ENCODE measurements around the gene KCNT2.
"Not testable (repeated sequence)": the region's sequence is repeated elsewhere in the genome, so short reads cannot be mapped to it uniquely, and the experiment has no call there.

Gene KCNT2

DNA sequence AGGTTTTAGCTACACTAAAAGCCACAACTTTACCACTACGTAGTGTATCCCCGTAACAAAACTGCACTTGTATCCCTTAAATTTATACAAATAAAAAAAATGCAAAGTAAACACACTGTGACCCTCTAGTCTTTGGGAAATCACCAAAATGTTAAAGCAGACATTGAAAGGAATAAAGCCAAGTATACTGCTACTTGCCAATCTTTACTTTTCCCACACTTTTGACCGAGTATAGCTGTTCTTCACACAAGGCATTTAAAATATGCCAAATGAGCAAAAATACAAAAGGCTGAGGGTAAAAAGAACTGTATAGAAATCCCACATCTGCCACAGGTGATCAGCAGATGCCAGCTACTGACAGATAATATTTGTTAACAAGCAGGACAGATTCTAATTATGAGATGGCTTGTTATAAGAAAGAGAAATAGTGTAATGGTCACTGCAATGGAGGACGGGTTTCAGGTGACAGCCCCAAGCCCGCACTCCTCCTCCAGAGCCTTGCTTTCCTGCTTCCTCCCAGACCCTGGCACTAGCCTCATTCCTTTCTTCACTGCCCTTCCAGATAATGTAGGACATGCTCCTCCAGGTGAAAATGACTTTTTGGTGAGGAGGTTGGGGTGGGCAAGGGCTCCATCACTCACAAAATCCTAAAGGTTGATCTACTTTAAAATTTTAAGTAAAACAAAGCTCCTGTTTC lies 18.1 kb downstream of the KCNT2 start:
- DNase-seq, result no peak

DNA sequence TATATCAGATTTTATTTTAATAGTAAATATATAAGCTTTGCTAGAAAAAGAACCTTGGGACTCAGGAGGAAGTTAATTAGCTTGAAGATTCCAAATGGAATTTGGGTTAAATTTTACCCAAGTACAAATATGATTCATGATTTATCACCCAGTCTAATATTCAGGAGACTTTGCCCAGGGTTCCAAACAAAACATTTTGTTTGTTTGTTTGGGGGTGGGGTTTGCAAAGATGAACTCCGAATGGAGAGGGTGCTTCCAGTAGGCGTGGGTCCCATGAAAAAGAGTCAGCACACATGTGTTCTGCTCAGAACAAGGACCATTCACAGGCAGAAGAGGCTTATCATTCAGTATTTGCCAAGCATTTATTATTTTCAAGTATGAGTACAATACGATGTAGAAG lies 23.5 kb downstream of the KCNT2 start:
- DNase-seq, result no peak

DNA sequence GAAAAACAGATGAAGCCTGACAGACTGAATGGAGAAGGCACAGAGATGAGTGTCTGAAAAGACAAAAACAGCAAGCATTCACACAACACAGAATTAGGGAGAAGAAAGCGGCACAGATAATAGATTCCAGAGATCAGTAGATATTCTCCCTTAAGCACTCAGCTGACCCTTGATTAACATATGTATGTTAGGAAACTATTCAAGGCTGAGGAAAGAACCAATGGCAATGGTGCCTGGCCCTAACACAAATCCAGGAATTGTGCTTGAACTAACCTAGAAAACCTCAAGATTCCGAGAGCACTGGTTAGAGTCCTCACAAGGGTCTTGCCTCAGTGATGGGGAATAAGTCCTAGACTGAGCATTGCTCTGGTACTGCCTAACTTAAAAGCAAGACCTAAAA lies 30.9 kb downstream of the KCNT2 start:
- DNase-seq, result no peak

DNA sequence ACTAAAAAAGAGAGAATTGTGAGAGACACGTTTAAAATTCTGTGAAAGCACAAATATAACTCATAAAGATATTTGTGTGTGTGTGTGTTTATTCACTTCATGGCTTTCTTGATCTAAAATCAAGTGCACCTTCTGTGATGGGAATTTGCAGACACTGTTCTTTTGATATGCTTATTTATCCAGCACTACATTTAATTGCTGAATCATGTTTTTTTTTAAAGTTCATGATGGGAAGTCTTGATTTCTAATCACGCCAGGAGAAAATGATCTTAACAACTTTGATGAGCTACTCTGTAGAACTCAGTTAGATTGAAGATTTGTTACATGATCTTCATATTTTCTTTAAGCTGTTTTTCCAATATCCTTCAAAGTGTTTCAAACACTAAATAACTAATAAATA lies 35.0 kb downstream of the KCNT2 start:
- no peak for DNase-seq

DNA sequence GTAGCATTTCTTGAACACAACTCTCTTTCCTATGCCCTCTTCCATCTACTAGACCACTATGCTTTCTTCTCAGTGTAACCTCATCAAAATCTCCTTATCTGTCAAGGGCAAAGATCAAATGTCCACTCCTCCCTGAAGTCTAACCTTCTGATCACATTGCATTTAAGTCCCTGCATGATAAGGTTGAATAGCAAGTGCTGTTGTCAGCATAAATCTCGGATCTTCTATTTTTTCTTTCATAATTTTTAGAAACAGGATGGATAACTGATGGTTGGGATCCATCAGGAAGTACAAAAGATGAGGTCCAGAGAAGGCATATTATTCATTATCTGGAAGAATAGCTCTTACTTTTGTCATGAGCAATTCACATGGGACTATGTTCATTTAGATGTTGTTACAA lies 41.0 kb downstream of the KCNT2 start:
- no peak for DNase-seq

DNA sequence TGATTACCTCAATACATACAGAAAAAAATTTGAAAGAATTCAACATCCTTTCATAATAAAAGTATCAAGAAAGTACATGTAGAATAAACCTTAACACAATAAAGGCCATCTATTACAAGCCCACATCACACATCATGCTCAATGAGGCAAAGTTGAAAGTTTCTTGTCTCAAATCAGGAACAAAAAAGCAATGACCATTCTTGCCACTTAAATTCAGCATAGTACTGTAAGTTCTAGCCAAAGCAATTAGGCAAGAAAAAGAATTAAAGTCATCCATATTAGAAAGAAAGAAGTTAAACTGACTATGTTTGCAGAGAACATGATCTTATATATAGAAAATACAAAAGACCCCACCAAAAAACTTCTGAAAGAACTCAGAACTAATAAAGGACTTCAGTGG lies 44.5 kb downstream of the KCNT2 start:
- no peak for DNase-seq

GRCh38 chr1:196559314-196559713 lies 48.9 kb downstream of the KCNT2 start:
- DNase-seq, result no peak

DNA sequence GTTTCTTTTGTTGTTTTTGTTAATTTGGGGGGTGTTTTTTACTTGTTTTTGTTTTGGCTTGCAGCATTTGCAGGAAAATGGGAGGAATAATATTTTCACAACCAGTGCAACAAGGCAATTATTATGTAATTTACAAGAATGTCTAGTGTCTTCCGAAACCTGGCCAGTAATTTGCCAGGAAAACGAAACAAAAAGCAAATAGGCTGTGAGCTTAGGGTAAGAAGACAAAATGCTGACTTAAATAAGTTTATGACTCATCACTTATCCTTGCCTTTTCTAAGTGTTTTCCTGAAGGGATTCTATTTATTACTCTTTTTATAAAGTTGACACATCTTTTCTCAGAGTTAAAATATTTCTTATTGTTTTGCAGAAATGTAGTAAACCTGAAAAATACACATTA lies 49.8 kb downstream of the KCNT2 start:
- peak; percentile 66 for DNase-seq

DNA sequence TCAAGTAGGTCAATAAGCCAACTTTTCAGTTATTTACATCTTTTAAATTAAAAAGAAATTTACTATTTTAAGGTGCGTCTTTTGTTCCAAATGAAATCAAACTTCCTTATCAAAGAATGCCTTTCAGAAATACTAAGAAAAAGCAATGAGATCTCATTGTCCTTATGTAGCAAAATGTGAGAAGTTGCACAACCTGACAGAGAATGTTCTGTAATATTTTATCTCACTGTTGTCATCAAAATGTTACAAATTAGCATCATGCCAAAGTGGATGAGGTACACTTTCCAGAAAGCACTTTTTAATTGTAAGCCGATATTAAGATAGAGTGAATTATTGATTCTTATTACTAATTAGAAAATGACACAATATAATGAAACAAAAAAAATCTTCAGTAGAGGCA lies 50.4 kb downstream of the KCNT2 start:
- DNase-seq, result no peak

DNA sequence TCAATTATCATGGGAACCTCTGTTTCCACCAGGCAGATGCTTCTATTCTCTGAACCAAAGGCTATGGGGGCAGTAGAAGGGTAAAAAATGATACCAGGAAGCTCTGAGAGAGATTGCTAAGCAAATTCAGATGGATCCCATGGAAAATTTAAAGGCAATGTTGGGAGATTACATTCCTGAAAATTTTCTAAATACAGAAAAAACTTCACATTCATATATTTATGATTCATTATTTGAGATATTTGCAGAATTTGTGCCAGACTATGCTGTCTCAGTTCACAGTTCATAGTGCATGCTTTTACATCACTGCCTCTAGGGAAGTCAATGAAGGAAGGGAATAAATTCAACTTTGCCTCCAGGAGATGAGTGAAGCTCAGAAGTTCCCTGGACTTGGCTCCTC lies 57.5 kb downstream of the KCNT2 start:
- peak; percentile 13 for DNase-seq

GRCh38 chr1:196546272-196547111 lies 61.7 kb downstream of the KCNT2 start:
- peak; percentile 15 for DNase-seq

GRCh38 chr1:196545222-196545621 lies 63.0 kb downstream of the KCNT2 start:
- no peak for DNase-seq

DNA sequence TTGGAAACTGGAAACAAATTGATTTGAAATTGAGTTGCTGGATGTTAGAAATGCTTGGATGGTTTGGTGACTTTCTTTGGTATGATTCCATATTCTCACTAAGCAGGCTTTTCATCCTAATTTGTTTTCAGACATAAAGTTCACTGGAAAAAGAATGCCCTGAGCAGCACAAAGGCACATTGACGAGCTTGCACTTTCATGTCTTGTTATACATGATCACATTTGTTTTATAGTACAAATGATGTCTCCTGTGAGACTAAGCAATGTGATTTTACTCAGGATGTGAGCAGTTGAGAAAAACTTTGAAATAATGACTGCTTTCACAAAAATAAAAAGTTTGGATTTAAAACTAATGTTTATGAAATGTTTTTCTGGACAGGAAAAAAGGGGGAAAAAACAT lies 63.6 kb downstream of the KCNT2 start:
- no peak for DNase-seq

DNA sequence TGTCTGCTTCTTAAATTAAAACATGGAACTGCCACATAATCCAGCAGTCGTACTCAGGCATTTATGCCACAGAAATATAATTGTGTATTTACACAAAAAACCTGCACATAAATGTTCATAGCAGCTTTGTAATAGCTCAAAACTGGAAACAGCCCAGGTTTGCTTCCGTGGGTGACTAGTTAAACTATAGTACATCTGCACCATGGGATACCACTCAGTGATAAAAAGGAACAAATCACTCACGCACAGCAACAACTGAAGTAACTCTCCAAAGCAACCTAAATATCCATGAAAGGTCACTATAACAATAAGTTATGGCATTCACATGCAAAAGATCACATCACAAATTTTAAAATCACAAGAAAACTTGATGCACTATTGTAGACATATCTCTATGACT lies 64.4 kb downstream of the KCNT2 start:
- DNase-seq, result no peak

- no peak for DNase-seq
Observed at GRCh38 chr1:196538473-196538872, 69.8 kb downstream of the KCNT2 start.

- peak; percentile 42 for DNase-seq
Observed at GRCh38 chr1:196535727-196536126, 72.5 kb downstream of the KCNT2 start.

- DNase-seq, result no peak
Observed at GRCh38 chr1:196531737-196532524, 76.3 kb downstream of the KCNT2 start.

GRCh38 chr1:196527919-196528318 lies 80.3 kb downstream of the KCNT2 start:
- peak; percentile 10 for DNase-seq

DNA sequence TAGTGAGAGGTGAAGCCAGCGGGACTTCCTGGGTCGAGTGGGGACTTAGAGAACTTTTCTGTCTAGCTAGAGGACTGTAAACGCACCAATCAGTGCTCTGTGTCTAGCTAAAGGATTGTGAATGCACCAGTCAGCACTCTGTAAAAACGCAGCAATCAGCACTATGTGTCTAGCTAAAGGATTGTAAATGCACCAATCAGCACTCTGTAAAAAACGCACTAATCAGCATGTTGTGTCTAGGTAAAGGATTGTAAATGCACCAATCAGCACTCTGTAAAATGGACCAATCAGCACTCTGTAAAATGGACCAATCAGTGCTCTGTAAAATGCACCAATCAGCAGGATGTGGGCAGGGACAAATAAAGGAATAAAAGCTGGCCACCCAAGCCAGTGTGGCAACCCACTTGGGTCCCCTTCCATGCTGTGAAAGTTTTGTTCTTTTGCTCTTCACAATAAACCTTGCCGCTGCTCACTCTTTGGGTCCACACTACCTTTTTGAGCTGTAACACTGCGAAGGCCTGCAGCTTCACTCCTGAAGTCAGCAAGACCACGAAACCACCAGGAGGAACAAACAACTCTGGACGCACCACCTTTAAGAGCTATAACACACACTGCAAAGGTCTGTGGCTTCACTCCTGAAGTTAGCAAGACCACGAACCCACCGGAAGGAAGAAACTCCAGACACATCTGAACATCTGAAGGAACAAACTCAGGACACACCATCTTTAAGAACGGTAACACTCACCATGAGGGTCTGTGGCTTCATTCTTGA lies 85.5 kb downstream of the KCNT2 start:
- DNase-seq, result not testable (repeated sequence)

DNA sequence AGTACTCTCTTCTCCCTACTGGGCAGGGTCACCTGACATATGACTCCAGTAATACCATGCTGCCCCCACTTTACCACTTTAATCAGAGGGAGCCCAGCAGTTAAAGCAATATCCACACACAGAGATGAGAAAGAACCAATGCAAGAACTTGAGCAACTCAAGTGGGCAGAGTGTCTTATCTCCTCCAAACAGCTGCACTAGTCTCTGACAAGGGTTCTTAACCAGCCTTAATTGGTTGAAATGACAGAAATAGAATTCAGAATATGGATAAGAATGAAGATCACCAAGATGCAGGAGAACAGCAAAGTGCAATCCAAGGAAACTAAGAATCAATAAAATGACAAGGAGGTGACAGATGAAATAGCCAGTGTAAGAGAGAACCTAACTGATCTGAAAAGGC lies 91.0 kb downstream of the KCNT2 start:
- no peak for DNase-seq

- DNase-seq, result peak; percentile 13
Observed at GRCh38 chr1:196516373-196516772, 91.9 kb downstream of the KCNT2 start.

GRCh38 chr1:196515904-196516303 lies 92.3 kb downstream of the KCNT2 start:
- DNase-seq, result no peak

GRCh38 chr1:196513821-196514220 lies 94.4 kb downstream of the KCNT2 start:
- no peak for DNase-seq

Data from fibroblast of skin of right quadriceps (primary cell).